Left forelimb (tissue), 1 donor: Measurements from ENCODE around the gene FAM177A1.
"Not testable (repeated sequence)": the region's sequence is repeated elsewhere in the genome, so short reads cannot be mapped to it uniquely, and the experiment has no call there.

Source experiments
- DNase-seq: peaks from one replicate; pipeline ENCODE4 v3.0.0-alpha.2; 2018; ENCODE audit warnings: low spot score

Gene FAM177A1, protein sequence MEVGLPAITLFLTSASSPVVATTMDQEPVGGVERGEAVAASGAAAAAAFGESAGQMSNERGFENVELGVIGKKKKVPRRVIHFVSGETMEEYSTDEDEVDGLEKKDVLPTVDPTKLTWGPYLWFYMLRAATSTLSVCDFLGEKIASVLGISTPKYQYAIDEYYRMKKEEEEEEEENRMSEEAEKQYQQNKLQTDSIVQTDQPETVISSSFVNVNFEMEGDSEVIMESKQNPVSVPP

GRCh38 chr14:35046048-35046750, at the start of gene FAM177A1:
FAM177A1 (plus strand) TSS chr14:35046272; CDS start chr14:35046464, 192 bp downstream.
- peak; percentile 99 for DNase-seq

DNA sequence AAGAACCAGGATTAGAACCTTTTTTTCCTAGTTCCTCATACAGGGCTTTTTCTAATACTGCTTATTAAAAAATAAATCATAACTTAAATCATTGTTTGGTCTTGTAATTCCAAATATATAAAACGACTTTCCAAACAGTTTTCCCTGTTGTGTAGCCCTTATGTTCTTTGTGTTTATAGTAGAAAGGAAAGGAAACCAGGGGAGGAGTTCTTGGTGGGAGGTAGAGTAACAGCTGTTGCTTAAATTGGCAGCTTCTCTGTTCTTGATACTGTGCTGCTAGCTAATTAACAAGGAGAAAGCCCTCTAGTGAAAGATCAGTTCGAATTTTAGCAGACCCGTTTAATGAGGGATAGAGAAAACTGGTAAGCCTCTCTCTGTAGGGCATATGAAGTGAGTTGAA, 48.3 kb upstream of the FAM177A1 start:
- DNase-seq = no peak

GRCh38 chr14:34999500-34999899, 46.6 kb upstream of the FAM177A1 start:
- no peak for DNase-seq

GRCh38 chr14:35001621-35002020, 44.5 kb upstream of the FAM177A1 start:
- no peak for DNase-seq

GRCh38 chr14:35004839-35005238, 41.2 kb upstream of the FAM177A1 start:
- no peak for DNase-seq

- no peak for DNase-seq
Measured at GRCh38 chr14:35016568-35016967, 29.5 kb upstream of the FAM177A1 start.

DNA sequence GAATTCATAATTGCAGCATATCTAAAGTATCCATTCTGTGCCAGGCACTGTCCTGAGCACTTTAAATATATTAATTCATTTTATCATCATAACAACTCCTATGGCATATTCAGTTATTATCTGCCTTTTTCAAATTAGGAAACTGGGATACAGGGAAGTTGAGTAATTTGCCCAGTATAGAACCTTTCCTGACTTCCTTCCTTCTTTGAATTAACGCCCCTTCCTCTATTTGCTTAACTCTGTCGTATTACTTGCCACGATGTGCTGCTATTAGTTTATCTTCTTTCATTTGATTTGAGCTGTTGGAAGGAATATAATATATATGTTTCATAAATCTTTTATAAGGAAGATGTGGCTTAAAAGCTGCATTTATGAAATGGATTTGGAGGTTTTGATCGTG, 25.4 kb upstream of the FAM177A1 start:
- DNase-seq = no peak

DNA sequence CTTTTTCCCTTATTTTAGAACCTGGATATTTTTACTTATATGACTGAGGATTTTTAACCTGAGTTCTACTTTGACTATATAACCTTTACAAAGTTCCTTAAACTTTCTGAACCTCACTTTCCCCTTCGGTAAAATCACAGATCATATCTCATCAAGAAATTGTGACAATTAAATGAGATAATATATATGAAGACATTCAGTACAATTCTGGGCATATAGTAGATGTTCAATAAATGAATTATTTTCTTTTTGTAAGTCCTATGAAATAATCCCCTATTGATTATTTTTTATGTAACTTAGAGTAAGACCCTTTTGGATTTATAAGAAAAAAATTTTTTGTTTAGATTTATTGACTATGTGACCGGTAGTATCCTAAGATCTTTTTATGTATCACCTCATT, 17.6 kb upstream of the FAM177A1 start:
- DNase-seq = no peak

- DNase-seq = no peak
Measured at GRCh38 chr14:35032562-35032961, 13.5 kb upstream of the FAM177A1 start.

DNA sequence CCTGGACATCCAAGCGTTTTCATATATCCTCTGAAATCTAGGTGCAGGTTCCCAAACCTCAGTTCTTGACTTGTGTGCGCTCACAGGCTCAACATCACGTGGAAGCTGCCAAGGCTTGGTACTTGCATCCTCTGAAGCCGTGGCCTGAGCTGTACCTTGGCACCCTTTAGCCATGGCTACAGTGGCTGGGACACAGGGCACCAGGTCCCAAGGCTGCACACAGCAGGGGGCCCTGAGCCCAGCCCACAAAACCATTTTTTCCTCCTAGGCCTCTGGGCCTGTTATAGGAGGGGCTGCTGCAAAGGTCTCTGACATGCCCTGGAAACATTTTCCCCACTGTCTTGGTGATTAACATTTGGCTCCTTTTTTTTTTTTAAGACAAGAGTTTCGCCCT, 11.6 kb upstream of the FAM177A1 start:
- no peak for DNase-seq

DNA sequence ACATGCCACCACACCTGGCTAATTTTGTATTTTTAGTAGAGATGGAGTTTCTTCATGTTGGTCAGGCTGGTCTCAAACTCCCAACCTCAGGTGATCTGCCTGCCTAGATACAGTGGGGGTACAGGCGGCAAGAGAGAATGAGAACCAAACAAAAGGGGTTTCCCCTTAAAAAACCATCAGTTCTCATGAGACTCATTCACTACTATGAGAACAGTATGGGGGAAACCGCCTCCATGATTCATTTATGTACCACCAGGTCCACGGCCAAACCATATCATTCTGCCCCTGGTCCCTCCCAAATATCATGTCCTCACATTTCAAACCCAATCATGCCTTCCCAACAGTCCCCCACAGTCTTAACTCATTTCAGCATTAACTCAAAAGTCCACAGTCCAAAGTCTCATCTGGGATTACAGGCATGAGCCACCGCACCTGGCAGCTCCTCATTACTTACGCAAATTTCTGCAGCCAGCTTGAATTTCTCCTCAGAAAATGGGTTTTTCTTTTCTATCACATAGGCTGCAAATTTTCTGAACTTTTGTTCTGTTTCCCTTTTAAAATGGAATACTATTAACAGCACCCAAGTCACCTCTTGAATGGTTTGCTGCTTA, 11.0 kb upstream of the FAM177A1 start:
- DNase-seq = not testable (repeated sequence)

GRCh38 chr14:35038312-35038711, 7.8 kb upstream of the FAM177A1 start:
- not testable (repeated sequence) for DNase-seq

GRCh38 chr14:35042632-35043031, 3.4 kb upstream of the FAM177A1 start:
- no peak for DNase-seq

DNA sequence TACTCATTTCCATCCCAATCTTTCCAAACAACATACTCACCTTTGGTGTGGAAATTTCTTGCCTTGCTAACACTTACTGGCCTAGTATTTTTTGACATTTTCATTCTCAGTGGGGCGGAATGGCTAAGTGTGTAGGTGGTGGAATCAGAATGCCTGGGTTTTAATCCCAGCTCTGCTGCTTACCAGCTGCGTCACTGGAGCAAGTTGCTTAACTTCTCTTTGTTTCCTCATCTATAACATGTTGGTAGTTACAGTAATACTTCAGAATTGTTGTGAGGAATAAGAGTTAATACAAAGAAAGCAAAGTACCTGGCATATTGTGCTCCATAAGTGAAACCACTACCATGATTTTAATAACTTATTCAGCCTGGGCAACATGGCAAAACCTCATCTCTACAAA, 3.0 kb upstream of the FAM177A1 start:
- DNase-seq = no peak

DNA sequence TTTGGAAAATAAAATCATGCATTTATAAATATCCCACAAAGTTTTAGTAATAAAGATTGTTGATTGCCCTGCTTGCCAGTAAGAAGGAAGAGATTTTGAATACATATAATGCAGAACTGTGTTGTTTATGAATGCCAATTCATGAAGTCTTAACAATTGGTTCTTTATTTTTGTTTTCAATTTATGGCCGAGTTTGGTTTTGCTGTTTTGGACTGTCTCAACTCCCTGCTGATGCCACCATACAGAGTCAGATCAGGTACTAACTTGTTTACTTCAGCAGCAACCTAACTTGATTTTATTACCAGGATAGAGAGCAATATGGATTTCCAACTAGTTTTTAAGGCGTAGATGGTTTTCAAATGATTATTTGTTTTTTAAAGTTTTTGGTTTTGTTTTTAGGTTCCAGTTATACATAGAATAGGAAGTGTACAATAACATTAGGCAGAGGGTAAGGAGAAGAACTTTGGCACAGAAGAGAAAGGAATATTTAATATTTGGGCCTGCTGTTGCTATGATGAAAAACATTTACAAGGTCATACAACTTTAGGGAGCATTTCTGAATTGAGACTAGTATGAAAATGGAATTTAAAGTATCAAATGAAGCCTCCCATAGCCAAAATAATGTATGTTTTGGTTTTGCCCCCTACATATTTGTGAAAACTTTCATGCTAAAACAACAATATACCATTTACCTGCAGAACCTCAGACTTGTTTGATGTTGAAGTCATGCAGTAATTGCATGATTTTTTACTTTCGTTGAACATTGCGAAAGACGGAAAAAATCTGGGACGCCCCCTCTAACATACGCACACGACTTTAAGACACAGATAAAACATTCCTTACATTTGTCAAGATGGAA, 904 bp upstream of the FAM177A1 start:
- DNase-seq = no peak

GRCh38 chr14:35045798-35046047, 349 bp upstream of the FAM177A1 start:
- no peak for DNase-seq

- DNase-seq = no peak
Measured at GRCh38 chr14:35046751-35047536, 872 bp downstream of the FAM177A1 start.

DNA sequence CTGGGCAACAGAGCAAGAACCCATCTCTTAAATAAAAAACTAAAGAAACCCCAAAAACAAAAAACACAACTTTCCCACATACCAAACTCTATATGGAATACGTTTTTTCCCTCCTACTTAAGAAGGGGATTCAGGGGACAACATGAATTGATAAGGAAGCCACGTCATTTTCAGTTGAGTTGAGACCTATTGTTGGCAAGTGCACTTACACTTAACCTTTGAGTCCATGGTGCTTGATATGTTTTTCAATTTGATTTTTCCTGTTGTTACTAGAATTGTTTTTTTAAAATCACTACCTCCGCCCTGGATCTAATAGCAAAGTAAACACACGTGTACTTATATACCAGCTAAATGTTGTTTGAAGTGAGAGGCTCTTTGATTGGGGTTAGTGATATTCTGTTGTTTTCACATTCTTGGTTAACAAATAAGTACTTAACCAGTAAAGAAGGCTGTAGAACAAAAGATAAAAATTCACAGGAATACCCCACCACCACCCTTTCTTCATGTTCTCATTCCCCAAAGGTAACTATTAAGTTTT, 2.0 kb downstream of the FAM177A1 start:
- DNase-seq = no peak

DNA sequence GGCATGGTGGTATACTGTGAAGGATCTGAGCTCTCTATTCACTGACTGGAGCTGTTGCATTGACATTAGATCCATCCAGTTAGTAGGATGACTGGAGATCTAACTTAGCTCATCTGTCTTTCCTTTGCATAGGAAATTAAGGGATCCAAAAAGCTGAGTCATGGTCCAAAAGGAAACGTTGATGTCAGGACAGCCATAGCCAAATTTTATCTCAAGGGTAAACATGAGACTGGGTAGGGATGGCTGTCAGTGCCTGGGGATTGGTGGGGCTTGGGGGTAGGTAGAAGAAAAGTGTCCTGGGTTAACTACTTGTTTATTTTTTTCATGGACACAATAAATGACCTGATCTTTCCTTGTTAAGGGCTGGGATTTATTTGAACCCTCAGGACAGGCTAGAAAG, 4.6 kb downstream of the FAM177A1 start:
- DNase-seq = no peak

DNA sequence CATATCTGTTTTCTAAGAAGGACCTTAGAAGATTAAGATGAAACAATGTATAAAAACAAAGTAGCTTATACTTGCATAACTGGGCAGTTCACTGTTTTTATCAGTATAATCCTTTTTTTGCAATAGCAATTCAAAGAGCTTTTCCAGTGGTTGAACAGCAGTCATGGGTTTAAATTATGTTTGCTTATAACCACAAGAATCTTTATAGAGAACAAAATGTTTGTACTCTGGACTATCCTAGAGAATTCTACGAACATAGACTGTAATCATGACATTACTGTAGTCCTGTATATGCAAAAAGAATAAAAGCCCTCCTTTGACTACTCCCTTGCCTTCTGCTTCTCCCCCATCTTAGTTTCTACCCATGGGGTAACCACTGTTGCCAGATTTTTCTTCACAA, 5.7 kb downstream of the FAM177A1 start:
- DNase-seq = no peak

GRCh38 chr14:35052637-35053036, 6.6 kb downstream of the FAM177A1 start:
- no peak for DNase-seq
